HEK293 (cell line): ENCODE measurements around the gene C1QL4.

ENCODE experiments used
- CTCF ChIA-PET: fragments of 350-600 bp; formaldehyde crosslinking; extraction: SDS; loops from one replicate; lab custom pipeline; 2021; ENCODE audit warnings: antibody characterized with exemption; lab: Yijun Ruan, JAX
- POLR2A ChIA-PET: fragments of 300-600 bp; formaldehyde crosslinking; extraction: SDS; loops from one replicate; lab custom pipeline; 2020; ENCODE audit warnings: antibody characterized with exemption, inconsistent platforms; lab: Yijun Ruan, JAX
- H3K27ac ChIP-seq: fragments of 200-500 bp; sonication (Bioruptor generic); 2 replicates; pipeline ENCODE4 v1.5.1; 2014; ENCODE audit warnings: low read depth, low read length, control low read depth, inconsistent platforms; ENCODE audit errors: extremely low read depth
- H3K36me3 ChIP-seq, 2 experiments: fragments of 200-500 bp in 1 of 2; sonication (Bioruptor generic) in 1 of 2; 1 replicate in 1 of 2; 2 replicates in 1 of 2; pipeline ENCODE4 v1.5.1; 2014 to 2017; ENCODE audit warnings: inconsistent platforms in 2 of 2, low read length in 2 of 2; ENCODE audit not compliant: control insufficient read depth in 2 of 2, insufficient read depth in 1 of 2
- H3K4me1 ChIP-seq: fragments of 200-500 bp; sonication (Bioruptor generic); 2 replicates; pipeline ENCODE4 v1.5.1; 2014; ENCODE audit warnings: mild to moderate bottlenecking, low read length, inconsistent platforms; ENCODE audit not compliant: control insufficient read depth, insufficient read depth
- H3K4me3 ChIP-seq: 2 replicates; pipeline ENCODE4 v1.5.1; 2011; ENCODE audit warnings: low read depth, mild to moderate bottlenecking, control low read depth, low read length, moderate library complexity
- H3K9me3 ChIP-seq: fragments of 200-500 bp; sonication (Bioruptor generic); 2 replicates; pipeline ENCODE4 v1.5.1; 2014; ENCODE audit warnings: low read depth, low read length, inconsistent platforms; ENCODE audit not compliant: control insufficient read depth, insufficient read depth
- BCL6B ChIP-seq: fragments of 450-650 bp; formaldehyde crosslinking; IDR thresholded peaks from 2 replicates; pipeline ENCODE4 v1.5.1; 2017; ENCODE audit warnings: missing biosample characterization, missing genetic modification characterization
- INSM2 ChIP-seq: fragments of 450-650 bp; formaldehyde crosslinking; IDR thresholded peaks from 2 replicates; pipeline ENCODE4 v1.5.1; 2016; ENCODE audit warnings: missing biosample characterization, missing genetic modification characterization
- KLF10 ChIP-seq: fragments of 450-650 bp; IDR thresholded peaks from 2 replicates; pipeline ENCODE4 v1.5.1; 2018; ENCODE audit warnings: missing biosample characterization, mild to moderate bottlenecking, missing genetic modification characterization
- PRDM4 ChIP-seq: fragments of 450-650 bp; formaldehyde crosslinking; IDR thresholded peaks from 2 replicates; pipeline ENCODE4 v1.5.1; 2017; ENCODE audit warnings: missing biosample characterization, missing genetic modification characterization
- SALL2 ChIP-seq: fragments of 450-650 bp; formaldehyde crosslinking; IDR thresholded peaks from 2 replicates; pipeline ENCODE4 v1.5.0; 2017; ENCODE audit warnings: missing biosample characterization, mild to moderate bottlenecking, missing genetic modification characterization, borderline replicate concordance
- SP3 ChIP-seq: fragments of 450-650 bp; formaldehyde crosslinking; IDR thresholded peaks from 2 replicates; pipeline ENCODE4 v1.5.1; 2016; ENCODE audit warnings: missing biosample characterization, missing genetic modification characterization
- ZBTB1 ChIP-seq: fragments of 450-650 bp; formaldehyde crosslinking; IDR thresholded peaks from 2 replicates; pipeline ENCODE4 v1.5.1; 2016; ENCODE audit warnings: missing biosample characterization, missing genetic modification characterization
- ZBTB21 ChIP-seq: fragments of 450-650 bp; formaldehyde crosslinking; IDR thresholded peaks from 2 replicates; pipeline ENCODE4 v1.5.1; 2017; ENCODE audit warnings: missing biosample characterization, missing genetic modification characterization
- ZBTB8A ChIP-seq: fragments of 450-650 bp; formaldehyde crosslinking; IDR thresholded peaks from 2 replicates; pipeline ENCODE4 v1.5.1; 2016; ENCODE audit warnings: missing biosample characterization, missing genetic modification characterization
- ZFP41 ChIP-seq: fragments of 450-650 bp; formaldehyde crosslinking; IDR thresholded peaks from 2 replicates; pipeline ENCODE4 v1.5.1; 2016; ENCODE audit warnings: missing biosample characterization, missing genetic modification characterization, borderline replicate concordance
- ZNF133 ChIP-seq: fragments of 450-650 bp; formaldehyde crosslinking; IDR thresholded peaks from 2 replicates; pipeline ENCODE4 v1.5.1; 2016; ENCODE audit warnings: missing biosample characterization, missing genetic modification characterization
- ZNF169 ChIP-seq: fragments of 450-650 bp; formaldehyde crosslinking; IDR thresholded peaks from 2 replicates; pipeline ENCODE4 v1.5.1; 2016; ENCODE audit warnings: missing biosample characterization, missing genetic modification characterization
- ZNF266 ChIP-seq: fragments of 450-650 bp; formaldehyde crosslinking; IDR thresholded peaks from 2 replicates; pipeline ENCODE4 v1.5.1; 2016; ENCODE audit warnings: missing biosample characterization, missing genetic modification characterization, low read depth
- ZNF292 ChIP-seq: fragments of 450-650 bp; formaldehyde crosslinking; IDR thresholded peaks from 2 replicates; pipeline ENCODE4 v1.5.1; 2016; ENCODE audit warnings: low read depth, missing biosample characterization, missing genetic modification characterization, borderline replicate concordance
- ZNF354C ChIP-seq: fragments of 450-650 bp; formaldehyde crosslinking; IDR thresholded peaks from 2 replicates; pipeline ENCODE4 v1.5.1; 2016; ENCODE audit warnings: missing biosample characterization, missing genetic modification characterization, low read depth, borderline replicate concordance
- ZNF391 ChIP-seq: fragments of 450-650 bp; formaldehyde crosslinking; IDR thresholded peaks from 2 replicates; pipeline ENCODE4 v1.5.1; 2016; ENCODE audit warnings: low read depth, missing biosample characterization, missing genetic modification characterization, borderline replicate concordance
- ZNF416 ChIP-seq: fragments of 450-650 bp; formaldehyde crosslinking; IDR thresholded peaks from 2 replicates; pipeline ENCODE4 v1.5.1; 2016; ENCODE audit warnings: missing biosample characterization, missing genetic modification characterization
- ZNF423 ChIP-seq: fragments of 450-650 bp; formaldehyde crosslinking; IDR thresholded peaks from 2 replicates; pipeline ENCODE4 v1.5.1; 2016; ENCODE audit warnings: missing biosample characterization, missing genetic modification characterization
- ZNF561 ChIP-seq: fragments of 450-650 bp; IDR thresholded peaks from 2 replicates; pipeline ENCODE4 v1.5.1; 2018; ENCODE audit warnings: missing biosample characterization, missing genetic modification characterization, borderline replicate concordance
- ZNF621 ChIP-seq: fragments of 450-650 bp; formaldehyde crosslinking; IDR thresholded peaks from 2 replicates; pipeline ENCODE4 v1.5.1; 2017; ENCODE audit warnings: missing biosample characterization, missing genetic modification characterization
- ZNF629 ChIP-seq: fragments of 450-650 bp; formaldehyde crosslinking; IDR thresholded peaks from 2 replicates; pipeline ENCODE4 v1.5.1; 2017; ENCODE audit warnings: missing biosample characterization, missing genetic modification characterization
- ZNF664 ChIP-seq: fragments of 450-650 bp; formaldehyde crosslinking; IDR thresholded peaks from 2 replicates; pipeline ENCODE4 v1.5.1; 2016; ENCODE audit warnings: missing biosample characterization, missing genetic modification characterization
- ZSCAN18 ChIP-seq: fragments of 450-650 bp; formaldehyde crosslinking; IDR thresholded peaks from 2 replicates; pipeline ENCODE4 v1.5.1; 2016; ENCODE audit warnings: missing biosample characterization, missing genetic modification characterization
- TF ChIP-seq, protein P1 (sequence below): fragments of 450-650 bp; formaldehyde crosslinking; IDR thresholded peaks from 2 replicates; pipeline ENCODE4 v1.5.0; 2017; ENCODE audit warnings: missing biosample characterization, missing genetic modification characterization, borderline replicate concordance

The C1QL4 gene

DNA sequence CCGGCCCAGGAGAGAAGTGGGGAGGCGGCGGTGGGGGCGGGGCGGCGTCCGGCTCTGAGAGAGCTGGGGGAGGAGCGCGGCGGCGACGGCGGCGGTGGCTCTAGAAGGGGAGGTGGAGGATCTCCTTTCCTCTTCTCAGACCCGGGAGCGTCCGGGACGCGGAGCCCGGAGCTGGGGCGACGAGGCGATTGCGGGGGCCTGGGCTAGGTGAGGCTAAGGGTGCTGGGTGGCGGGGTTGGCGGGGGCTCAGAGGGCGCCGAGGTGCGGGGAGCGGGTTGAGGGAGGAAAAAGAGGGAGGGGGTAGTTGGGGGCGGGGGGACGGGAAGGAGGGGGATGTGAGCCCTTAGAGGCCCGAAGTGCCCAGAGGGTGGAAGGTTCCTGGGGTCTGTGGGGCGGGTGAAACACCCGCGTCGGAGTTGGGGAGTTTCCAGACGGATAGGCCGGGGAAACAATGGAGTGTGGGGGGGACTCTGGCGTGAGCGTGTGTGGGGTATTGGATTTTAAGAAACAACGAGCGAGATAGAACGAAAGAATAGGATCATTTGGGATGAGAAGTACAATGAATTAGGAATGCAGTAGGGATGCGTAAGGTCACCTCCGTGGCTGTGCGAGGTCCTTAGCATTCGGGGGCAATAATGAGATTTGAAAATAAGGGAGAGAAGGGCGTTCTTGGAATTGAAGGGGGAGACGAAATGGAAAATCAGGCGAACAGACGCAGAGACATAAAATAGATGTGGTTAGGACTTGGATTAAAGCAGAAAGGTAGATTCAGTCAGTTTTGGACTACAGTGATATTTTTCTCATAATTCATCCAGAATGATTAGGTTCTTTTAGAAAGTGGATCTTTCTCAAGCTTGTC is 30.6 kb upstream of the C1QL4 start, which contains the start of gene SPATS2 (continued):
- no peak for TF ChIP-seq BCL6B (tag by site-specific recombination)
- TF ChIP-seq ZNF354C = no peak

DNA sequence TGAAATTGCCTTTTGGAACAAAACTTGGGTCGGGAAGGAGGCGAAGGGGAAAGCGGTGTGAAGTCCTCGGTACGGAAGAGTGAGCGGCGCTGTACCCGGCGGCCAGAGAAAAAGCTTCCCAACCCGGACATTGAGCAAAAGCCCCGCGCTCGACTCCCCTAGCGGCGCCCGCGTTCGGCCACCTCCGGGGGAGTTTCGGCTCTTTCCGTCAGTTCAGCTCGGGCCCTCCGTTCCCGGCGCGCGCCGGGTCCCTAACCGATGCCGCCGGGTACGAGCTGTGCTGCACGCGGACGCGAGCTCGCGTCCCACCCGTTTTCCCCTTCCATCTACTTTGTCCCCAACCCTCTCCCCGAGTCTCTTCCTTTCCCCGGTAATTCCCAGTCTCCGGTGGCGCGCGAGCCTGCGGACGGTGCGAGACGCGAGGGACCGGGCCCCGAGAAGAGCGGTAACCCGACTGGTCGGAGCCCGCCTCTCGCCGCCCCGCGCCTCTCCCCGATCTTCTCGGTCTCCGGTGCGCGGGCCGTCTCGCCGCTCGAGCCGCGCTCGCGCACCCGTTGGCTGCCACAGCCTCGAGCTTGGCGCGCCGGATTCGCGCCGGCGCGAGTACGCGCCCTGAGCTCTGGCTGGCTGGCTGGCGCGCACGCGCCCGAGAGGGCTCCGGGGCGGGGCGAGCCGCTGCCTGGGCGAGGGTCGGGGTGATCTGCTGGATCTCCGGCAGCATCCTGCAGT is 29.8 kb upstream of the C1QL4 start:
- Histone ChIP-seq H3K4me1 (peaks cover 9% of the 10 kb centered on the region), H3K27ac (peak overlapping the region; percentile 99), H3K9me3 (no peaks in the 10 kb centered on the region), H3K36me3 (no peaks in the 10 kb centered on the region; a peak in 1 of 3 replicates), H3K4me3 (peak overlapping the region; percentile 97)
- ChIA-PET CTCF (interaction anchor here (0.6 to 11.9 kb wide), 18 partner anchors 9 to 672 kb away, joined by 3 to 517 read pairs (median 4); partner anchors contain the start of genes DNAJC22 and PRPH), POLR2A (interaction anchor here (0.5 to 2.7 kb wide), 56 partner anchors 8 to 1588 kb away, joined by 3 to 24 read pairs (median 5); partner anchors contain the start of genes DNAJC22, KCNH3, PRPF40B and PRPH)
- TF ChIP-seq ZNF561 (tag by site-specific recombination) (peak; percentile 64; the same call in 1 of the 2 replicates), KLF10 (tag by site-specific recombination) (peak; percentile 71; the same call in 1 of the 2 replicates), ZNF266 (tag by site-specific recombination) (no peak), PRDM4 (tag by site-specific recombination) (0 out of 2 replicates have a peak, but pooled peaks have one; percentile 18), ZSCAN18 (tag by site-specific recombination) (no peak), INSM2 (peak; percentile 72; the same call in 1 of the 2 replicates), ZNF169 (tag by site-specific recombination) (no peak), ZBTB21 (0 out of 2 replicates have a peak, but pooled peaks have one; percentile 10), ZBTB1 (tag by site-specific recombination) (peak; percentile 34; the same call in 1 of the 2 replicates), ZNF621 (tag by site-specific recombination) (no peak), ZFP41 (tag by site-specific recombination) (no peak), ZBTB8A (tag by site-specific recombination) (peak; percentile 54), SALL2 (tag by site-specific recombination) (no peak), ZNF133 (tag by site-specific recombination) (peak; percentile 38; the same call in 1 of the 2 replicates), SP3 (peak; percentile 24; the same call in 1 of the 2 replicates), ZNF391 (tag by site-specific recombination) (peak; percentile 86; the same call in 1 of the 2 replicates), ZNF416 (tag by site-specific recombination) (no peak), ZNF292 (tag by site-specific recombination) (no peak), ZNF664 (peak; percentile 71; the same call in 1 of the 2 replicates), ZNF423 (tag by site-specific recombination) (no peak), ZNF629 (tag by site-specific recombination) (peak; percentile 70)
- TF ChIP-seq, protein P1, sequence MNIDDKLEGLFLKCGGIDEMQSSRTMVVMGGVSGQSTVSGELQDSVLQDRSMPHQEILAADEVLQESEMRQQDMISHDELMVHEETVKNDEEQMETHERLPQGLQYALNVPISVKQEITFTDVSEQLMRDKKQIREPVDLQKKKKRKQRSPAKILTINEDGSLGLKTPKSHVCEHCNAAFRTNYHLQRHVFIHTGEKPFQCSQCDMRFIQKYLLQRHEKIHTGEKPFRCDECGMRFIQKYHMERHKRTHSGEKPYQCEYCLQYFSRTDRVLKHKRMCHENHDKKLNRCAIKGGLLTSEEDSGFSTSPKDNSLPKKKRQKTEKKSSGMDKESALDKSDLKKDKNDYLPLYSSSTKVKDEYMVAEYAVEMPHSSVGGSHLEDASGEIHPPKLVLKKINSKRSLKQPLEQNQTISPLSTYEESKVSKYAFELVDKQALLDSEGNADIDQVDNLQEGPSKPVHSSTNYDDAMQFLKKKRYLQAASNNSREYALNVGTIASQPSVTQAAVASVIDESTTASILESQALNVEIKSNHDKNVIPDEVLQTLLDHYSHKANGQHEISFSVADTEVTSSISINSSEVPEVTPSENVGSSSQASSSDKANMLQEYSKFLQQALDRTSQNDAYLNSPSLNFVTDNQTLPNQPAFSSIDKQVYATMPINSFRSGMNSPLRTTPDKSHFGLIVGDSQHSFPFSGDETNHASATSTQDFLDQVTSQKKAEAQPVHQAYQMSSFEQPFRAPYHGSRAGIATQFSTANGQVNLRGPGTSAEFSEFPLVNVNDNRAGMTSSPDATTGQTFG (tag by site-specific recombination) = no peak
